Chondrocyte (in vitro differentiated cells): ENCODE measurements around the gene PGPEP1. TPM values are rescaled to one million over a fixed set of nuclear protein-coding genes. Genes with fewer than 3 reads are reported as not detected.

Experiments used
- DNase-seq: peaks from one replicate; pipeline ENCODE4 v3.0.0; 2021; ENCODE audit warnings: mixed read lengths, low spot score
- H3K27ac Mint-ChIP-seq: one replicate; pipeline ENCODE4 v1.8.0; 2021; ENCODE audit warnings: mild to moderate bottlenecking, moderate library complexity, mixed read lengths; ENCODE audit not compliant: unreplicated experiment
- H3K27me3 Mint-ChIP-seq: 2 replicates; pipeline ENCODE4 v1.8.0; 2021; ENCODE audit warnings: low read depth, mixed read lengths
- H3K36me3 Mint-ChIP-seq: 2 replicates; pipeline ENCODE4 v1.8.0; 2021; ENCODE audit warnings: low read depth, mixed read lengths
- H3K4me1 Mint-ChIP-seq: 2 replicates; pipeline ENCODE4 v1.8.0; 2021; ENCODE audit warnings: low read depth, mild to moderate bottlenecking, mixed read lengths
- H3K4me3 Mint-ChIP-seq: one replicate; pipeline ENCODE4 v1.8.0; 2021; ENCODE audit warnings: mild to moderate bottlenecking, moderate library complexity, mixed read lengths; ENCODE audit not compliant: unreplicated experiment
- H3K9me3 Mint-ChIP-seq: 2 replicates; pipeline ENCODE4 v1.8.0; 2021; ENCODE audit warnings: low read depth, mixed read lengths
- total RNA-seq: library from RNA; stranded (reverse); gene quantifications from 3 replicates; pipeline ENCODE4 v1.2.1, GENCODE V29; 2021
- TF ChIP-seq, protein P1 (sequence below): fragments of 200-600 bp; sonication (generic); IDR thresholded peaks from 2 replicates; pipeline ENCODE4 v1.5.0; 2021; ENCODE audit warnings: antibody characterized with exemption, mild to moderate bottlenecking, moderate library complexity

The PGPEP1 gene
- total RNA-seq, 1 donor from 2014 or later, result 21.5 TPM

DNA sequence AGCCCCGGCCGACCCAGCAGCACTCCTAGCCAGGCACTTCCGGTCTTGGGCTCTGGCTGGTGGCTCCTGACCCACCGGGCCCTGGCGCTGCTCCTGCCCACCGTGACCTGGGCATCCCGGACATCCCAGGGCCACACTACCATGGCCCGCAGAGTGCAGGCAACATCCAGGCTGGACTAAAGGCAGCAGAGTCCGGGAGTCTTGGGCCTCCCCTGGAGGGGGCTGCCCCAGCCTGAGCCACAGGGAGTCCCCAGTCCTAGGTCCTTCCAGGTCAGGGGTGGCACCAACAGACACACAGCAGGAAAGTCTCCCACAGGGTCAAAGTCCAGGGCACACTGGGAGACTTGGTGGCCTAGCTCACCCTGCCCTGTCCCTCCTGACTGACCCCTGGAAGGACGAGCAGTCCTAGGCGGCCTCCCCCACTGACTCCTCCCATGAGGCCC, 28.3 kb upstream of the PGPEP1 start:
- Mint-ChIP-seq H3K4me3 (no peak overlapping the region), H3K36me3 (no peaks in the 10 kb centered on the region), H3K27me3 (no peaks in the 10 kb centered on the region), H3K9me3 (no peaks in the 10 kb centered on the region), H3K4me1 (peaks cover 6% of the 10 kb centered on the region), H3K27ac (no peak overlapping the region)
- TF ChIP-seq, protein P1, sequence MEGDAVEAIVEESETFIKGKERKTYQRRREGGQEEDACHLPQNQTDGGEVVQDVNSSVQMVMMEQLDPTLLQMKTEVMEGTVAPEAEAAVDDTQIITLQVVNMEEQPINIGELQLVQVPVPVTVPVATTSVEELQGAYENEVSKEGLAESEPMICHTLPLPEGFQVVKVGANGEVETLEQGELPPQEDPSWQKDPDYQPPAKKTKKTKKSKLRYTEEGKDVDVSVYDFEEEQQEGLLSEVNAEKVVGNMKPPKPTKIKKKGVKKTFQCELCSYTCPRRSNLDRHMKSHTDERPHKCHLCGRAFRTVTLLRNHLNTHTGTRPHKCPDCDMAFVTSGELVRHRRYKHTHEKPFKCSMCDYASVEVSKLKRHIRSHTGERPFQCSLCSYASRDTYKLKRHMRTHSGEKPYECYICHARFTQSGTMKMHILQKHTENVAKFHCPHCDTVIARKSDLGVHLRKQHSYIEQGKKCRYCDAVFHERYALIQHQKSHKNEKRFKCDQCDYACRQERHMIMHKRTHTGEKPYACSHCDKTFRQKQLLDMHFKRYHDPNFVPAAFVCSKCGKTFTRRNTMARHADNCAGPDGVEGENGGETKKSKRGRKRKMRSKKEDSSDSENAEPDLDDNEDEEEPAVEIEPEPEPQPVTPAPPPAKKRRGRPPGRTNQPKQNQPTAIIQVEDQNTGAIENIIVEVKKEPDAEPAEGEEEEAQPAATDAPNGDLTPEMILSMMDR, result no peak
- DNase-seq, result no peak

GRCh38 chr19:18313398-18313797, 27.0 kb upstream of the PGPEP1 start:
- no peak for DNase-seq
- H3K4me3 Mint-ChIP-seq, result no peak overlapping the region
- no peaks in the 10 kb centered on the region for H3K27me3 Mint-ChIP-seq
- no peaks in the 10 kb centered on the region for H3K36me3 Mint-ChIP-seq
- H3K9me3 Mint-ChIP-seq, result no peaks in the 10 kb centered on the region
- H3K4me1 Mint-ChIP-seq, result no peaks in the 10 kb centered on the region
- no peak overlapping the region for H3K27ac Mint-ChIP-seq
- TF ChIP-seq, protein P1, result no peak

GRCh38 chr19:18317961-18318800, 22.2 kb upstream of the PGPEP1 start:
- H3K27me3 Mint-ChIP-seq, result no peaks in the 10 kb centered on the region
- no peaks in the 10 kb centered on the region for H3K9me3 Mint-ChIP-seq
- no peak overlapping the region for H3K4me3 Mint-ChIP-seq
- TF ChIP-seq, protein P1, result no peak
- no peaks in the 10 kb centered on the region for H3K36me3 Mint-ChIP-seq
- H3K27ac Mint-ChIP-seq, result no peak overlapping the region
- peaks cover 14% of the 10 kb centered on the region for H3K4me1 Mint-ChIP-seq
- DNase-seq, result no peak

DNA sequence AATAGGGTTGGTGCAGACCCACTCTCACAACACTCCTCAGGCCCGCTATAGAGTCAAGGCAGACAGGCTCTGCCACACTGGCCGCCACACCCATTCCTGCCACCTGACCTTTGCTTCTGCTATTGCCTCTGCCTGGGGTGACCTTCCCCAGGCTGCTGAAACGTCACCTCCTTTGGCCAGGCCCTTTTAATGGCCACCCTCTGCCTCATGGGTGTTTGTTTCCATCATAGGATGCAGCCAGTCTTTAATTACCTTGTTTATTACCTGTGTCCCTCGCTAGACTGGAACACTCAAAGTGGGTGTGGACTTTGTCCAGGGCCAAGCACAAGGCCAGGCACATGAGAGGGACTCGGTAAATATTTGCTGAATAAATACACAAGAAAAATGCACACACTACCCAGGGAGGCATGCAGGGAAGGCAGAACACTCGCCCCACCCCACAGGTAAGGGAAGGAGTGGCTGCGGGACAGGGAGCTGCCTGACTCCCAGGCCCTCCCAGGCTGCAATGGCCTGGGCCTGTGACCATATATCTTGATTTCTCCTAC, 20.7 kb upstream of the PGPEP1 start:
- Mint-ChIP-seq H3K27ac (no peak overlapping the region), H3K9me3 (no peaks in the 10 kb centered on the region), H3K27me3 (no peaks in the 10 kb centered on the region), H3K4me1 (peaks cover 24% of the 10 kb centered on the region), H3K4me3 (no peak overlapping the region), H3K36me3 (no peaks in the 10 kb centered on the region)
- TF ChIP-seq, protein P1, result no peak
- no peak for DNase-seq

DNA sequence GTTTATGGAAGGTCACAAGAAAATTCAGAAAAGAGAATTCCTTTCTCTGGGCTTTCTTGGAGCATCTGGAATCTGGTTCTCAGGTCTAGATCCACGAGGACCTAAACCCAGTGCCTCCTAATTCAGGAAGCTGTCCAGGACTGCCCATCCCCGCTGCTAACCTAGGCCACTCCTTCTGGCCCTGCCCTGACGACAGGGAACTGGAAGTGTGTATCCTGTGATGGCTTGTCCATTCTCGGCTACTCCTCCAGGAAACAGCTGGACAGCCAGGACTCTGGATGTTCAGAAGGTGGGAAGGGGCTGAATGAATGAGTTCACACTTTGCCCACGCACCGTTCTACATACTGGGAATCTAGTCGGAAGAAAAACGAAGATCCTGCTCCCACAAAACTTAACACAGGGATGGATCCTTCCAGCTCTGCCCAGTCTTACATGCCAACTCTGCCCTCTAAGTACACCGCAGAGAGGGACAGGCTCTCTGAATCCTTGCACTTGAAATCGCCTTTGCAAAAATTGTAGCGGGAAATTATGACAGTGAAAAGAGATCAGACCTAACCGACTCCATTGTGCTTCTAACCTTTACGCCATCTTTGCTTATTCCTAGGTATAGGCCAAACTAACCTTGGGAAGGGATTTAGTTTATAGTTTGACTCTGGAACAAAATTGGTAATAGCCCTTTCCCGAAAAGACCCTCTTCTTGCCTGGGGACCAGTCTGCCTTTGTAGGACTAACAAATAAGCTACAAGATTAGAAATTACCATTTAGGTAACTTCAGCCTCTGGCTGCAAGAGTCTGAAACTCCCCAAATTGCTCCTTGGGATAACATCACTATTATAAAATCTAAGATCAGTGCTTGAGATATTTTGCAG, 19.3 kb upstream of the PGPEP1 start:
- Mint-ChIP-seq H3K36me3 (no peaks in the 10 kb centered on the region), H3K4me1 (peaks cover 24% of the 10 kb centered on the region), H3K27ac (peak overlapping the region; percentile 90), H3K27me3 (no peaks in the 10 kb centered on the region), H3K4me3 (peak overlapping the region; percentile 84), H3K9me3 (no peaks in the 10 kb centered on the region)
- TF ChIP-seq, protein P1, result no peak
- no peak for DNase-seq
